Progenitor cell of endocrine pancreas (in vitro differentiated cells): ENCODE measurements around the gene INMT. TPM values are rescaled to one million over a fixed set of nuclear protein-coding genes. Genes with fewer than 3 reads are reported as not detected.
"Not testable (repeated sequence)": the region's sequence is repeated elsewhere in the genome, so short reads cannot be mapped to it uniquely, and the experiment has no call there.

Experiments used
- DNase-seq: peaks from one replicate; pipeline ENCODE4 v3.0.0; 2021; ENCODE audit warnings: low spot score; ENCODE audit not compliant: unreplicated experiment
- H3K27ac Mint-ChIP-seq: 2 replicates; pipeline ENCODE4 v1.8.0; 2021; ENCODE audit warnings: mild to moderate bottlenecking, moderate library complexity, mixed read lengths
- H3K27me3 Mint-ChIP-seq: 2 replicates; pipeline ENCODE4 v1.8.0; 2021; ENCODE audit warnings: mixed read lengths
- H3K36me3 Mint-ChIP-seq: 2 replicates; pipeline ENCODE4 v1.8.0; 2022; ENCODE audit warnings: mixed read lengths; ENCODE audit not compliant: insufficient read depth
- H3K4me1 Mint-ChIP-seq: 2 replicates; pipeline ENCODE4 v1.8.0; 2021; ENCODE audit warnings: low read depth, mixed read lengths
- H3K4me3 Mint-ChIP-seq: 2 replicates; pipeline ENCODE4 v1.8.0; 2021; ENCODE audit warnings: low read depth, mild to moderate bottlenecking, moderate library complexity, mixed read lengths
- H3K9me3 Mint-ChIP-seq: 2 replicates; pipeline ENCODE4 v1.8.0; 2021; ENCODE audit warnings: low read depth, mixed read lengths
- CTCF ChIP-seq: fragments of 200-600 bp; sonication (generic); IDR thresholded peaks from one replicate; pipeline ENCODE4 v1.5.0; 2021; ENCODE audit warnings: antibody characterized with exemption, mild to moderate bottlenecking; ENCODE audit not compliant: unreplicated experiment
- total RNA-seq: library from RNA; stranded (reverse); gene quantifications from 2 replicates; pipeline ENCODE4 v1.2.1, GENCODE V29; 2021

The INMT gene
- total RNA-seq, 1 donor from 2014 or later, result 2.9 TPM

- no peaks in the 10 kb centered on the region for H3K36me3 Mint-ChIP-seq
- no peaks in the 10 kb centered on the region for H3K9me3 Mint-ChIP-seq
- no peak for TF ChIP-seq CTCF
- no peak for DNase-seq
- no peak overlapping the region for H3K4me3 Mint-ChIP-seq
- no peak overlapping the region for H3K27ac Mint-ChIP-seq
- peaks cover 1% of the 10 kb centered on the region for H3K4me1 Mint-ChIP-seq
- H3K27me3 Mint-ChIP-seq, result no peaks in the 10 kb centered on the region
These were observed 42.4 kb upstream of the INMT start for GRCh38 chr7:30709549-30709948.

- H3K4me3 Mint-ChIP-seq, result no peak overlapping the region
- H3K36me3 Mint-ChIP-seq, result peaks cover 2% of the 10 kb centered on the region
- no peaks in the 10 kb centered on the region for H3K27me3 Mint-ChIP-seq
- DNase-seq, result no peak
- no peaks in the 10 kb centered on the region for H3K9me3 Mint-ChIP-seq
- H3K4me1 Mint-ChIP-seq, result peaks cover 1% of the 10 kb centered on the region
- H3K27ac Mint-ChIP-seq, result no peak overlapping the region
- no peak for TF ChIP-seq CTCF
These were observed 41.3 kb upstream of the INMT start for GRCh38 chr7:30710669-30711068.

- H3K36me3 Mint-ChIP-seq, result peaks cover 6% of the 10 kb centered on the region
- DNase-seq, result no peak
- no peaks in the 10 kb centered on the region for H3K27me3 Mint-ChIP-seq
- TF ChIP-seq CTCF, result no peak
- peaks cover 13% of the 10 kb centered on the region for H3K9me3 Mint-ChIP-seq
- H3K27ac Mint-ChIP-seq, result no peak overlapping the region
- no peak overlapping the region for H3K4me3 Mint-ChIP-seq
- H3K4me1 Mint-ChIP-seq, result peaks cover 1% of the 10 kb centered on the region
These were observed 38.5 kb upstream of the INMT start for GRCh38 chr7:30713392-30713791.

GRCh38 chr7:30714129-30714528 lies 37.8 kb upstream of the INMT start:
- no peak for TF ChIP-seq CTCF

GRCh38 chr7:30717181-30717580 lies 34.8 kb upstream of the INMT start:
- Mint-ChIP-seq H3K4me1 (no peaks in the 10 kb centered on the region), H3K9me3 (peaks cover 24% of the 10 kb centered on the region), H3K4me3 (no peak overlapping the region), H3K36me3 (peaks cover 19% of the 10 kb centered on the region), H3K27me3 (no peaks in the 10 kb centered on the region), H3K27ac (no peak overlapping the region)
- no peak for TF ChIP-seq CTCF
- DNase-seq, result no peak

More at GRCh38 chr7:30714129-30714528, 37.8 kb upstream of the INMT start:
- no peak overlapping the region for H3K27ac Mint-ChIP-seq
- no peak for DNase-seq
- peaks cover 17% of the 10 kb centered on the region for H3K9me3 Mint-ChIP-seq
- H3K36me3 Mint-ChIP-seq, result peaks cover 10% of the 10 kb centered on the region
- peaks cover 1% of the 10 kb centered on the region for H3K4me1 Mint-ChIP-seq
- H3K27me3 Mint-ChIP-seq, result no peaks in the 10 kb centered on the region
- H3K4me3 Mint-ChIP-seq, result no peak overlapping the region

- Mint-ChIP-seq H3K9me3 (peaks cover 24% of the 10 kb centered on the region), H3K36me3 (peaks cover 19% of the 10 kb centered on the region)
- DNase-seq, H3K4me1 Mint-ChIP-seq, H3K27ac Mint-ChIP-seq, H3K4me3 Mint-ChIP-seq, H3K27me3 Mint-ChIP-seq: not testable (repeated sequence)
These were observed 32.5 kb upstream of the INMT start for GRCh38 chr7:30719434-30719833.
